ENCODE data around the gene SLC6A20.
"Not testable (repeated sequence)": the region's sequence is repeated elsewhere in the genome, so short reads cannot be mapped to it uniquely, and the experiment has no call there.

SLC6A20 gene

GRCh38 chr3:45754461-45754860, 41.9 kb downstream of the SLC6A20 start:
- DNase-seq = no peak

GRCh38 chr3:45753095-45753494, 43.2 kb downstream of the SLC6A20 start:
- no peak for DNase-seq

GRCh38 chr3:45751537-45752242, 44.6 kb downstream of the SLC6A20 start:
- DNase-seq = no peak

- no peak for DNase-seq
Measured at GRCh38 chr3:45749880-45750279, 46.5 kb downstream of the SLC6A20 start.

- not testable (repeated sequence) for DNase-seq
Measured at GRCh38 chr3:45749036-45749600, 47.2 kb downstream of the SLC6A20 start.

GRCh38 chr3:45748068-45748467, 48.3 kb downstream of the SLC6A20 start:
- DNase-seq = no peak

- no peak for DNase-seq
Measured at GRCh38 chr3:45746777-45747622, 49.3 kb downstream of the SLC6A20 start.

GRCh38 chr3:45746165-45746776, 50.1 kb downstream of the SLC6A20 start:
- no peak for DNase-seq

- DNase-seq = no peak
Measured at GRCh38 chr3:45742461-45743089, 53.8 kb downstream of the SLC6A20 start.

GRCh38 chr3:45741742-45742460, 54.4 kb downstream of the SLC6A20 start:
- no peak for DNase-seq

GRCh38 chr3:45741247-45741646, 55.1 kb downstream of the SLC6A20 start:
- no peak for DNase-seq

- DNase-seq = no peak
Measured at GRCh38 chr3:45739991-45740390, 56.3 kb downstream of the SLC6A20 start.

- DNase-seq = no peak
Measured at GRCh38 chr3:45737234-45737633, 59.1 kb downstream of the SLC6A20 start.

- no peak for DNase-seq
Measured at GRCh38 chr3:45736707-45737106, 59.6 kb downstream of the SLC6A20 start.

GRCh38 chr3:45730409-45731154, 65.8 kb downstream of the SLC6A20 start:
- no peak for DNase-seq

GRCh38 chr3:45729614-45730013, 66.7 kb downstream of the SLC6A20 start:
- DNase-seq = no peak

- DNase-seq = no peak
Measured at GRCh38 chr3:45724911-45725310, 71.4 kb downstream of the SLC6A20 start.

- no peak for DNase-seq
Measured at GRCh38 chr3:45719655-45720487, 76.5 kb downstream of the SLC6A20 start.

- no peak for DNase-seq
Measured at GRCh38 chr3:45716790-45717336, 79.5 kb downstream of the SLC6A20 start.

GRCh38 chr3:45715945-45716344, 80.4 kb downstream of the SLC6A20 start:
- DNase-seq = no peak
